ENCODE measurements around the gene KCNMB3.
"Not testable (repeated sequence)": the region's sequence is repeated elsewhere in the genome, so short reads cannot be mapped to it uniquely, and the experiment has no call there.

The KCNMB3 gene

GRCh38 chr3:179229177-179229576 lies 21.7 kb downstream of the KCNMB3 start:
- no peak overlapping the region for H3K4me3 ChIP-seq (replicated peaks; ENCODE audit: low read depth, low read length)
- TF ChIP-seq CTCF (IDR thresholded peaks at IDR 0.05; ENCODE audit: low read length, missing control alignments) = no peak
- no peak for DNase-seq (ENCODE audit: low read depth)

GRCh38 chr3:179227349-179227748 lies 23.6 kb downstream of the KCNMB3 start:
- DNase-seq (ENCODE audit: low read depth) = no peak
- TF ChIP-seq CTCF (IDR thresholded peaks at IDR 0.05; ENCODE audit: low read length, missing control alignments) = no peak
- H3K4me3 ChIP-seq (replicated peaks; ENCODE audit: low read depth, low read length) = no peak overlapping the region

- no peak for DNase-seq (ENCODE audit: low read depth)
- no peak overlapping the region for H3K4me3 ChIP-seq (replicated peaks; ENCODE audit: low read depth, low read length)
- TF ChIP-seq CTCF (IDR thresholded peaks at IDR 0.05; ENCODE audit: low read length, missing control alignments) = no peak
These were observed 26.3 kb downstream of the KCNMB3 start for GRCh38 chr3:179224584-179224983.

- no peak for DNase-seq (ENCODE audit: low read depth)
These were observed 27.4 kb downstream of the KCNMB3 start for GRCh38 chr3:179223548-179223947.

GRCh38 chr3:179218213-179218612 lies 32.7 kb downstream of the KCNMB3 start:
- H3K4me3 ChIP-seq (replicated peaks; ENCODE audit: low read depth, low read length); DNase-seq (ENCODE audit: low read depth): not testable (repeated sequence)

More at GRCh38 chr3:179223548-179223947, 27.4 kb downstream of the KCNMB3 start:
- no peak for TF ChIP-seq CTCF (IDR thresholded peaks at IDR 0.05; ENCODE audit: low read length, missing control alignments)
- no peak overlapping the region for H3K4me3 ChIP-seq (replicated peaks; ENCODE audit: low read depth, low read length)

GRCh38 chr3:179215550-179215949 lies 35.4 kb downstream of the KCNMB3 start:
- peak; percentile 42 for DNase-seq (ENCODE audit: low read depth)
- not testable (repeated sequence) for H3K4me3 ChIP-seq (replicated peaks; ENCODE audit: low read depth, low read length)

GRCh38 chr3:179200790-179201189 lies 50.1 kb downstream of the KCNMB3 start:
- no peak for DNase-seq (ENCODE audit: low read depth)
- no peak for TF ChIP-seq CTCF (IDR thresholded peaks at IDR 0.05; ENCODE audit: low read length, missing control alignments)
- H3K4me3 ChIP-seq (replicated peaks; ENCODE audit: low read depth, low read length) = no peak overlapping the region

- no peak overlapping the region for H3K4me3 ChIP-seq (replicated peaks; ENCODE audit: low read depth, low read length)
- no peak for TF ChIP-seq CTCF (IDR thresholded peaks at IDR 0.05; ENCODE audit: low read length, missing control alignments)
- no peak for DNase-seq (ENCODE audit: low read depth)
These were observed 54.2 kb downstream of the KCNMB3 start for GRCh38 chr3:179196700-179197099.
